NB4 (cell line): ENCODE measurements around the gene ZNF235.

Experiments used
- DNase-seq: peaks from one replicate; pipeline ENCODE4 v3.0.0; 2010; ENCODE audit warnings: low read depth
- H3K4me3 ChIP-seq: one replicate; pipeline ENCODE4 v1.5.1; 2011; ENCODE audit warnings: mild to moderate bottlenecking, low read depth, low read length, moderate library complexity
- CTCF ChIP-seq: IDR thresholded peaks from one replicate; pipeline ENCODE4 v1.5.1; 2012; ENCODE audit warnings: low read depth, low read length
- MAX ChIP-seq: IDR thresholded peaks from 2 replicates; pipeline ENCODE4 v1.6.1; 2011; ENCODE audit warnings: low read depth, low read length
- MYC ChIP-seq: IDR thresholded peaks from 2 replicates; pipeline ENCODE4 v1.6.1; 2011; ENCODE audit warnings: low read depth, low read length
- POLR2A ChIP-seq: IDR thresholded peaks from 2 replicates; pipeline ENCODE4 v1.6.1; 2011; ENCODE audit warnings: mild to moderate bottlenecking; ENCODE audit not compliant: insufficient read length; ENCODE audit errors: extremely low read depth

Gene ZNF235

GRCh38 chr19:44303320-44303719 is 1.5 kb downstream of the ZNF235 start:
- no peak overlapping the region for H3K4me3 ChIP-seq
- DNase-seq: peak; percentile 1
- TF ChIP-seq MAX: no peak
- TF ChIP-seq POLR2A: no peak
- no peak for TF ChIP-seq CTCF
- no peak for TF ChIP-seq MYC

GRCh38 chr19:44284968-44285367 is 19.9 kb downstream of the ZNF235 start:
- TF ChIP-seq MAX (no peak), POLR2A (no peak), MYC (no peak), CTCF (no peak)
- DNase-seq: no peak

GRCh38 chr19:44282846-44283245 is 22.0 kb downstream of the ZNF235 start:
- no peak overlapping the region for H3K4me3 ChIP-seq
- DNase-seq: no peak
- TF ChIP-seq MAX (no peak), POLR2A (no peak), MYC (no peak), CTCF (no peak)

More at GRCh38 chr19:44284968-44285367, 19.9 kb downstream of the ZNF235 start:
- no peak overlapping the region for H3K4me3 ChIP-seq

- DNase-seq: no peak
- TF ChIP-seq MAX (no peak), POLR2A (no peak), CTCF (no peak), MYC (no peak)
Observed at GRCh38 chr19:44280916-44281315, 23.9 kb downstream of the ZNF235 start.

GRCh38 chr19:44278181-44278690 is 26.6 kb downstream of the ZNF235 start:
- DNase-seq: no peak
- H3K4me3 ChIP-seq: no peak overlapping the region
- TF ChIP-seq MYC (no peak), POLR2A (no peak), CTCF (no peak), MAX (no peak)

More at GRCh38 chr19:44280916-44281315, 23.9 kb downstream of the ZNF235 start:
- no peak overlapping the region for H3K4me3 ChIP-seq

- no peak for DNase-seq
- no peak for TF ChIP-seq CTCF
- TF ChIP-seq MYC: no peak
- no peak for TF ChIP-seq POLR2A
- no peak for TF ChIP-seq MAX
Observed at GRCh38 chr19:44277331-44277730, 27.5 kb downstream of the ZNF235 start.

More at GRCh38 chr19:44277331-44277730, 27.5 kb downstream of the ZNF235 start:
- H3K4me3 ChIP-seq: no peak overlapping the region
